ENCODE results near the gene RNF115. TPM values are rescaled to one million over a fixed set of nuclear protein-coding genes. Genes with fewer than 3 reads are reported as not detected.

The RNF115 gene
- total and polyA plus RNA-seq, 2 of the 13 experiments (the other 11 are each of a cell fraction or from before 2014, with no cell fraction given) = 6.0 to 10.1 TPM

DNA sequence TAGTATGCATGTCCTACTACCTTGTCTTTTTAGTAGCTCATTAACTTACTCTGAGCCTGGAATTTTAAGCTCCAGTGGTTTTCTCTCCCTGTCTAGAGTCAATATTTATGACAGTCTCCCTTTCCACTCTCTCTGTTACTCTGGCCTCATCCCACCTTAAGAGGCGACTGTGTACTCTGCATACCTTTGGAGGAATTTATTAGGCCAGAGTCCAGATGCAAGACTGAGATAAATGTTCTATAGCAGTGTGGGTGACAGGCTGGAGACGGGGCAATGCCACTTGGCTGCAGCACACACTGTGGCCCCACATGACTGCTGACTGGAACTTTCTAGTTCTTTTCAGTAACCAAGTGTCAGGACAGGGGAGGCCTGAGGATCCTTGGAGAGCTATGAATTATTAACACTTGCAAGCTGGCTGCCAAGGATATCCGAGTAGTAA is 112.7 kb downstream of the RNF115 start (continued):
- TF ChIP-seq ZNF142 (CRISPR knock-in tag; IDR thresholded peaks at IDR 0.05) (no peak), EP300 (IDR thresholded peaks at IDR 0.05; ENCODE audit: low read depth in 2 of 2, low read length in 2 of 2) (peak; percentile 21 to 76; a peak in 2 of 4 replicates), EP300 (CRISPR knock-in tag; IDR thresholded peaks at IDR 0.05; ENCODE audit: borderline replicate concordance) (peak; percentile 39; the same call in 1 of the 2 replicates), ZFX (CRISPR knock-in tag; IDR thresholded peaks at IDR 0.05; ENCODE audit: low read depth) (no peak), PRDM10 (CRISPR knock-in tag; IDR thresholded peaks at IDR 0.05; ENCODE audit: low read depth) (no peak), BCL6 (CRISPR knock-in tag; IDR thresholded peaks at IDR 0.05) (peak; percentile 72), GATAD2A (CRISPR knock-in tag; IDR thresholded peaks at IDR 0.05) (peak; percentile 89), TGIF2 (CRISPR knock-in tag; IDR thresholded peaks at IDR 0.05) (0 out of 2 replicates have a peak, but pooled peaks have one; percentile 56), HDAC1 (CRISPR knock-in tag; IDR thresholded peaks at IDR 0.05) (peak; percentile 56), PPARG (CRISPR knock-in tag; conservative IDR thresholded peaks at IDR 0.05) (peak; percentile 70)
- TF ChIP-seq, protein P1, sequence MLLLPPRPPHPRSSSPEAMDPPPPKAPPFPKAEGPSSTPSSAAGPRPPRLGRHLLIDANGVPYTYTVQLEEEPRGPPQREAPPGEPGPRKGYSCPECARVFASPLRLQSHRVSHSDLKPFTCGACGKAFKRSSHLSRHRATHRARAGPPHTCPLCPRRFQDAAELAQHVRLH (CRISPR knock-in tag; IDR thresholded peaks at IDR 0.05; ENCODE audit: borderline replicate concordance, low read depth) = 0 out of 2 replicates have a peak, but pooled peaks have one; percentile 4

Measured in HepG2 (cell line).